HL-60/S4 (cell line): Measurements from ENCODE around the gene REG4.
"Not testable (repeated sequence)": the region's sequence is repeated elsewhere in the genome, so short reads cannot be mapped to it uniquely, and the experiment has no call there.

Experiments
- in situ Hi-C: fragments of 300-500 bp; cut with MboI; formaldehyde crosslinking; loops from 2 replicates; pipeline ENCODE4 v1.14.3; 2022; ENCODE audit warnings: low sequenced_read_pairs

The REG4 gene

DNA sequence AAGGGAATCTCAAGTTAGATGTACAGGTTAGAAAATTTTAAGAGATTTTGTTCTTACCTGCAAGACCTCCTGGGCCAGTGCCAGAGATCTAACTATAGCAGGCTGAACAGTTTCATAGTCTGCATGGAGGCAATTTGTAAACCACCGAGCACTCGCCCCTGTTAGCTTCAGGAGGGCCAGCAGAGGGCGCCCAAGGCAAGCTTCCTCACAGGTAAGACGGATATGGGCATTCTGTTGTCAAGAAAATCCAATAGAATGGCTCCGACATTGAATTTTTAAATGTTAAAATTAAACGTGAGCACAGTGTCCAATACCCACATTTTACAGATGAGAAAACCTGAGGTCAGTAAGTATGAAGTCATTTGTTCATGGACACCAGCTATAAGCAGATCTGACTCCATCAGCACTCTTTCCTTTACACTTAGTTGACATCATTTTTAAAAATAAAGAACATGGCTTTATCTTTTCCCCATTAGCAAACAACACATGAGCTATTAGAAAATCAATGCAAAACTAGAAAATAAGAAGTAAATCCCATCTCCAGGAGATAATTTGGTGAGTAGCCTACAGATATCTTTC lies 2.2 kb downstream of the REG4 start:
- in situ Hi-C loops = no loop called here

GRCh38 chr1:119808491-119808890 lies 2.8 kb downstream of the REG4 start:
- in situ Hi-C loops = no loop called here

DNA sequence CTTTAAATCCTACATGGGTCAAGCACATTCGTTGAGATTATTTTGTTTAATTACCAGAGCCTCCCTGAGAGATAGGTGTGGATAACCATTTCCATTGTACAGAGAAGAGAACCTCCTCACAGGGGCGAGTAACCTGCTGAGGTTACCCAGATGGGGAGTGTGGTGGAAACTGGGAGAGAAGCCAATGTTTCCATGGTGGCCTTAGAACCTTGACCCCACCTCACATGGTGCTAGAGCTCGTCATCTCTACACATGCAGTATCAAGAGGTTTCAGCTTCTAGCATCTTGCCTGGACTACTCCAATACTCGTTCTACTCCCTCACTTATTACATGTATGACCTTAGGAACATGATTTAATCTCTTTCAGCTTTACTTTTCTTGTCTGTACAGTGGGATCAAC lies 4.8 kb downstream of the REG4 start:
- in situ Hi-C loops = no loop called here

DNA sequence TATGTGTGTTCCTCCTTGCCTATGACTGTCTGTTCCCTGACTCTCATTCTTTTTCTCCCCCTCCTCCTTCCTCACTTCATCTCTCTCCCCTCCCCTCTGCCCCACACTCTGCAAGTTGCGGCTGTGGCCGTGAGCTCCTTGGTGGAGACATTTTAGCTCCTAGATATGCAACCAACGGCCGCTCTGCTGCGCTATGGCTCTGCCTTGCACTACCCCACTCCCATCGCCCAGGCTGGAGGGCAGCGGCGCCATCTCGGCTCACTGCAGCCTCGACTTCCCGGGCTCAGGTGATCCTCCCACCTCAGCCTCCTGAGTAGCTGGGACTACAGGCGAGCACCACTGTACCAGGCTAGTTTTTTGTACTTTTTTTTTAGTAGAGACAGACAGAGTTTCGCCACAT lies 5.5 kb downstream of the REG4 start:
- in situ Hi-C loops = no loop called here

- in situ Hi-C loops = no loop called here
These were observed 6.0 kb downstream of the REG4 start for GRCh38 chr1:119805247-119805646.

DNA sequence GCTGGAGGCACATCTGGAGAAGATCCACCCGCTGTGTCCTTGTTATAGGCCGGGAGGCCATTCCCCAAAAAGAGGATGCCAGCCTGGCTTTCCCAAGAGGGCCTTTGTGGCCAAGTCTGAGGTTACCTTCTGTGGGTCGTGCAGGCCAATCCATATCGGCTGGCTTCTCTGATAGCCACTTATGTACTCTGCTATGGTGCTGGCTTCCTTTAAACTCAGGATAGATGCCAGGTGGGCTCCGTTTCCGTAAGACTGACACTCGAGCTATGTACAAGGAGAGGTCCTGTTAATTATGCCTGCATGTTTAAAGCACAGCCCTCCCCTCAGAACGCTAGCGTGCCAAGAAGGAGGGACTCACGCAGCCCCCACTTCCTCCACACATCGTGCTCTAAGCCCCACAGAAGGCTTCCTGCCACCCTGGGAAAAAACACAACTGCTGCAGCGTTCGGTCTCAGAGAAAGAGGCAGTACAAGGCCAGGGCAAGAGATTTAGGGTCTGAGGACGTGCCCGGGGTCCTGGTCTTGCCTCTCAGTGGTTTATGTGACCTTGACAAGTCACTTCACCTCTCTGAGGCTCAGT lies 11.6 kb downstream of the REG4 start:
- in situ Hi-C loops = no loop called here

- in situ Hi-C loops = no loop called here
These were observed 12.3 kb downstream of the REG4 start for GRCh38 chr1:119799003-119799402.

DNA sequence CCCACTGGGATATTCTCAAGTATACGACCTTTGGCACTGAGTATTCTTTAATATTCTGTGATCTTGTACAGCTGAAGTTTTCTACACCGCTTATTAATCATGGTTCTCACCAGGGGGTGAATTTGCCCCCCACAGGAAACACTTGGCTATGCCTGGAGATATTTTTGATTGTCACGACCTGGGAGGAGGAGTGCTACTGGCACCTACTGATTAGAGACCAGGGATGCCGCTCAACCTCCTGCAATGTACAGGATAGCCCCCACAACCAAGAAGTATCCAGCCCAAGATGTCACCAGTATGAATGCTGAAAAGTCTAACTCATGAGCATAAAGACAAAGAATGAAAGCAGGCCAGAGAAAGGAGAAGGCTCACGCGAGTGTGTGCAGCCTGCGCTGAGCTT lies 13.7 kb downstream of the REG4 start:
- in situ Hi-C loops = no loop called here

GRCh38 chr1:119797162-119797561 lies 14.1 kb downstream of the REG4 start:
- in situ Hi-C loops = no loop called here

DNA sequence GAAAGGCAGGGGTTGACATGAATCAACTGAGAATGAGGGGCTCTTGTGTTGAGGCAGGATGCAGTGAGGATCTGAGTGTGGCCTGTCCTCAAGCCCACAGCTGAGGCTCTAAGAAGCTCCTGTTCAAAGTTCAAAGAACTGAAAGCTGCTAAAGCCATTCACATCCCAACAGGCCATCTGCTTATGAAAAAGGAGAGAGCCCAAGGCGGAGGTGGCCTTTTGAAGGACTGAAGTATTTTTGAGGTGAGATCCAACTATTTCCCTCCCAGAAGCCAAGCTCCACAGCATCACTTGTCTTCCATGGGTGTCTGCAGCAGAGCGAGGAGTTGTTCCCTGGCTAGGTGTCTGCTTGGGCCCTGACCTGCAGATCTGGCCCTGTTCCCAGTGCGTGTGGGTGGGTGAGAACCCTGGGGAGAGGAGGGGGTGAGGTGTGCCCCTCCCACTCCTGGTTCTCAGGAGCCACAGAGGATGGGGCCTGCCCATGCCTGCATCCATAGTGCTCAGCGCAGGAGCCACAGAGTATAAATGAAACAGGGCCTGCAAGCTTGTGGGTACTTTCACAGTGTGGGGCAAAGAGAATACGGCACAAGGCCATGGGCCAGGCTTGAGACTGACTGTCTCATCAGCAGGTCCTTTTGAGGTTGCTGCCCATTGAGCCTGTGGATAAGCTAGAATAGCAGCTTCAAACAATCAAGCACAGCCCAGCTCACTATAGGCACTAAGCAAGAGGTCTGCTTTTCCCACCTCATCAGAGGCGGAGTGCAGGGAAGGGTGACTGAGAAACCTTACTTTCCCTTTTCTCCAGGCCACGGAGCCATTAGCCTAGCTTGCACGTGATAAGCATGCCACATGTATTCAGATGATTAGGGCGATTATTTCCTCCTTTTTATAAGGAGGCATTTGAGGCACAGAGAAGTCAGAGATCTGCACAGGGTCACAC lies 15.7 kb downstream of the REG4 start:
- in situ Hi-C loops = no loop called here

- in situ Hi-C loops = no loop called here
These were observed 16.4 kb downstream of the REG4 start for GRCh38 chr1:119794876-119795240.

- in situ Hi-C loops = no loop called here
These were observed 16.9 kb downstream of the REG4 start for GRCh38 chr1:119794230-119794875.

DNA sequence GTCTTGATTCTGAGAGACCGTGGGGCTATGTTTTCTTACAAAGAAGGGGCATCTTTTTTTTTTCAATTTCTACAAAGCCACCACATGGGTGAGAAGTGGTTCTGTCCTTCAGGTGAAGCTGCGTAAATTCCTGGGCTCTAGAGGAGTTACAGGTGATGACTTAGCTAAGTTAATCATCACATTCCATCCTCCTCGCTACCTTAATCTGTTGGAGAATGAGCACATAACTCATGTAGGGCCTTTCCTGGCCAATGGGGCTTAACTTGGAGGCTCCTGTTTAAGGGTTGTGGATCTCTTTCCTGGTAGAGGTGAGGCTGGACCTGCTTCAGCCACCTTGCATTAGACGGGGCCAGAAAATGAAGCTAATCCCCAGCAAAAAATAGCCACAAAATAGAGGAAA lies 19.9 kb downstream of the REG4 start:
- in situ Hi-C loops = no loop called here

GRCh38 chr1:119790451-119791198 lies 20.6 kb downstream of the REG4 start:
- in situ Hi-C loops = no loop called here

DNA sequence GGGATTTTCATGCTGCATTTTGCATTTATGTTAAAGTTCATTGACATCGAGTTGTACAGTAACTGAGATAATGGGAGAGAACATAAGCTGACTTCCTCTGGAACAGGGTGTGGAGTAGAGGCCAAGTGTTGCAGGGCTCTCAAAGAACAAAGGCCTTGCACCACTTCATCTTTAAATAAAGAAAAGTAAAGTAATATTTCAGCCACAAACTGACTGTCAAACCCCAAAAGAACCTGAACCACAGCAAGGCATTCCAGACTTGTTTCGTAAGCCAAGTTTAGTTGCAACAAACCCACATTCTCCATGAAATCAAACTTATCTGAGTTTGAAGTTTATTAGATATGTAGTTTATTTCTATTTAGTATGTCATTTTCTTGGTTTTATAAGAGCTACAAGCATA lies 23.5 kb downstream of the REG4 start:
- in situ Hi-C loops = no loop called here

- in situ Hi-C loops = not testable (repeated sequence)
These were observed 24.7 kb downstream of the REG4 start for GRCh38 chr1:119786473-119787050.

- in situ Hi-C loops = not testable (repeated sequence)
These were observed 25.2 kb downstream of the REG4 start for GRCh38 chr1:119786046-119786445.

DNA sequence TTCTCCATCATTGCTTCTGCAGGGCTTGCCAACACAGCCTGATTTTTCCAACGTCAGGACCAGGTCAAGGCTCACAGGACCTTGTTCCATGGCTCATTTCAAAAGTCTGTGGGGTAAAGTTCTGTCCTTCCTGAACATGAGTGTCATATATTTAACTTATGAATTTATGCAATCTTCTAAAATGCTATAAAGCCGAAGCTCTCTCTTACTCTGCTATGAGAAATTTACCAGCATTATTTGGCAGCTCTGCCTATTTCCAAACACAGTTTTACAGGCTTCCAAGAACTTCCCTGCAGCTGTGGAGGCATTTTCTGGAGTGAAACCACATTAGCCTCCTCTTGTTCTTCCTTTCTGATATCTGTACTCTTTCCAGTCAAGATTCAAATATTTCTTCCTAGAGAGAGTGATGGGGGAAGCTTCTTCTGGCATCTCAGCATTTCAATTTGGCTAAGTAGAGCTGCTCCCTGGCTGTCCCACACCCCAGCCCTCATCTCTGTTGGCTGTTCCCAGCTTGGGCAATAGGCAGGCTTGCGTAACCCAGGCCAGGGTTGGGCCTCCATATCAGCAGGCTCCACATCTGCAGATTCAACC lies 27.0 kb downstream of the REG4 start:
- in situ Hi-C loops = no loop called here

- in situ Hi-C loops = no loop called here
These were observed 27.7 kb downstream of the REG4 start for GRCh38 chr1:119783354-119784185.
